GM12891 (cell line): ENCODE data around the gene TMEM184B.

Experiments used
- POLR2A ChIP-seq: IDR thresholded peaks from 2 replicates; pipeline ENCODE4 v1.6.1; 2011; ENCODE audit warnings: low read depth, low read length, control low read depth
- POLR2AphosphoS5 ChIP-seq: IDR thresholded peaks from 2 replicates; pipeline ENCODE4 v1.6.1; 2011; ENCODE audit warnings: low read depth, low read length, control low read depth
- POU2F2 ChIP-seq: IDR thresholded peaks from 2 replicates; pipeline ENCODE4 v1.6.1; 2011; ENCODE audit warnings: low read depth, mild to moderate bottlenecking, control low read depth, low read length, moderate library complexity

GRCh38 chr22:38232196-38232595, 40.6 kb downstream of the TMEM184B start:
- TF ChIP-seq POLR2AphosphoS5 (no peak), POLR2A (no peak), POU2F2 (no peak)
